Measurements from ENCODE around the gene RBM28. TPM values are rescaled to one million over a fixed set of nuclear protein-coding genes. Genes with fewer than 3 reads are reported as not detected.

Gene RBM28
- polyA plus RNA-seq, 1 donor, result 43.3 TPM

DNA sequence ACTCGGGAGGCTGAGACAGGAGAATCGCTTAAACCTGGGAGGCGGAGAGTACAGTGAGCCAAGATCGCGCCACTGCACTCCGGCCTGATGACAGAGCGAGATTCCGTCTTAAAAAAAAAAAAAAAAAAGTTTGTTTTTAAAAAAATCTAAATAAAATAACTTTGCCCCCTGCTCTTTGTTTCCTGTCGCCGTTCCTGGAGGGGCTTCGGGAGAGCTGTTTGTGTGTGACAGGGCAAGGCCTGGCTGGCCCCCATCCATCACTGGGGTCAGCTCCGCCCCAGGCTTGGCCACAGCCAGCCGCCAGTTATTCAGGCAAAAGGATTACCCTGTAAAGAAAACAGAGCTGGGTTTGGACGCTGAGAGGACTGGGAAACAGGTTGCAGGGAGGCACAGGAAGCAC is 86.2 kb downstream of the RBM28 start:
- DNase-seq, result no peak

DNA sequence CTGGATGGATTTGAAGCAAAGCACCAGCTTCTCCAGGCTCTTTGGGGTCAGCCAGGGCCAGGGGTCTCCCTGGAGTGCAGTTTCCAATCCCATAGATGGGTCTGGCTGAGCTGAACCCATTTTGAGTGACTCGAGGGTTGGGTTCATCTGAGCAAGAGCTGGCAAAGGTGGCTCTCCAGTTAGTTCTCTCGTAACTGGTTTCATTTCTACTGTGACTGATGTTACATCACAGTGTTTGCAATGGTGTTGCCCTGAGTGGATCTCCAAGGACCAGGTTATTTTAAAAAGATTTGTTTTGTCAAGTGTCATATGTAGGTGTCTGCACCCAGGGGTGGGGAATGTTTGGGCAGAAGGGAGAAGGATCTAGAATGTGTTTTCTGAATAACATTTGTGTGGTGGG is 88.4 kb downstream of the RBM28 start:
- no peak for DNase-seq

DNA sequence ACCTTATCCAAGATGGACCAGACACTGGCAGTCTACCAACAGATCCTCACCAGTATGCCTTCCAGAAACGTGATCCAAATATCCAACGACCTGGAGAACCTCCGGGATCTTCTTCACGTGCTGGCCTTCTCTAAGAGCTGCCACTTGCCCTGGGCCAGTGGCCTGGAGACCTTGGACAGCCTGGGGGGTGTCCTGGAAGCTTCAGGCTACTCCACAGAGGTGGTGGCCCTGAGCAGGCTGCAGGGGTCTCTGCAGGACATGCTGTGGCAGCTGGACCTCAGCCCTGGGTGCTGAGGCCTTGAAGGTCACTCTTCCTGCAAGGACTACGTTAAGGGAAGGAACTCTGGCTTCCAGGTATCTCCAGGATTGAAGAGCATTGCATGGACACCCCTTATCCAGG is 89.2 kb downstream of the RBM28 start:
- DNase-seq, result no peak

DNA sequence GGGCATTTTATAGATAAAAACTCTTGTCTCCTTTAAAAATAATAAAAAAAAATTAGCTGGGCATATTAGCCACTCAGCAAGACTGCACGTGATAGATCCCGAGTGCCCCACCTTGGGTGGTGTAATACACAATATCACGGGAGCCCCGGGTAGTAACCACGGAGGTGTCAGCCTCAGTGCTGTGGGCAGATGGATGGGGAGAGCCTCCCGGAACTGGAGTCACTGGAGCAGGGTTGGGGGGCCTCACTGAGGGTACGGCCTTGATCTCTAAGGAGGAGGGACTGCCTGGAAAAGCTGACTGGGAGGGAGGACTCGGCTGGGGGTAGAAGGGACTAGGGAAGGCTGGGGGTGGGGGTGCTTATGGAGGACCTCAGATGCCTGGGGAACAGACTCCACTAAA is 90.0 kb downstream of the RBM28 start:
- DNase-seq, result no peak

DNA sequence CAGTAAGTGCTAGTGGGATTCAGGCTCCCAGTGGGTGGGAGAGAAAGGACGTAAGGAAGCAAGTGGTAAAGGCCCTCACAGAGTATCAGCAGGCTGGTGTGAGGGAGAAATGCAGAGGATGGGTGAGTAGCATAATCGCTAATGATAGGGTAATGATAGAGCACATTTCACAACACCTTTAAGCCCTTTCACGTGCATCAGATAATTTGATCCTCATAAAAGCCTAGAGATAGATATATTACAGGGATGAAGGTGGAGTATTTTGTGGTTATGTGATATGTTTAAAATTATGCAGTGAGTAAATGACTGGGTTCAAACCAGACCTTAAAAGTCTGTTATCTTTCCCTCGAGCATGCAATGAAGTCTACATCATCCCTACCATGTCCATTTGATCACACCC is 92.4 kb downstream of the RBM28 start:
- DNase-seq, result no peak

Other genes with a start within 250 kb of the RBM28 start
- 0.05 TPM for gene LEP, start 102.6 kb downstream of the RBM28 start, polyA plus RNA-seq (ENCODE audit: insufficient read length)
- 32.9 TPM for gene PRRT4, start 17.8 kb upstream of the RBM28 start, polyA plus RNA-seq (ENCODE audit: insufficient read length)
- 23.2 TPM for gene IMPDH1, start 66.1 kb upstream of the RBM28 start, polyA plus RNA-seq (ENCODE audit: insufficient read length)
- gene HILPDA, start 112.0 kb upstream of the RBM28 start, polyA plus RNA-seq (ENCODE audit: insufficient read length), result 12.9 TPM
- 22.6 TPM for gene METTL2B, start 132.8 kb upstream of the RBM28 start, polyA plus RNA-seq (ENCODE audit: insufficient read length)

Data from hindlimb muscle (tissue), 1 donor.